Heart left ventricle (tissue), 16 donors: ENCODE data around the gene FKBP1B. TPM values are rescaled to one million over a fixed set of nuclear protein-coding genes. Genes with fewer than 3 reads are reported as not detected.
"Not testable (repeated sequence)": the region's sequence is repeated elsewhere in the genome, so short reads cannot be mapped to it uniquely, and the experiment has no call there.

ENCODE experiments used
- ATAC-seq, 4 donors: fragments of 200-7000 bp; cut with Tn5 transposase; one replicate each; pipeline ENCODE4 v1.9.1; 2020 to 2022; ENCODE audit warnings: moderate library complexity in 4 of 4, mild to moderate bottlenecking in 3 of 4, moderate number of reproducible peaks in 1 of 4
- DNase-seq, 5 donors: peaks; one replicate each; pipeline ENCODE4 v3.0.0-alpha.2; 2020
- H3K27ac ChIP-seq, 12 donors: fragments of 200-600 bp; sonication (generic) in 4 of 12; one replicate each; pipeline versions ENCODE4 v1.5.0 to v1.8.0; 2016 to 2022; ENCODE audit warnings: mild to moderate bottlenecking in 2 of 12
- H3K27me3 ChIP-seq, 9 donors: fragments of 200-600 bp; sonication (generic) in 2 of 9; one replicate each; pipeline versions ENCODE4 v1.5.1 to v1.8.0; 2016 to 2022; ENCODE audit warnings: mild to moderate bottlenecking in 3 of 9
- H3K36me3 ChIP-seq, 9 donors: fragments of 200-600 bp; sonication (generic) in 2 of 9; one replicate each; pipeline versions ENCODE4 v1.5.0 to v1.8.0; 2018 to 2022; ENCODE audit warnings: mild to moderate bottlenecking in 2 of 9
- H3K4me1 ChIP-seq, 12 donors: fragments of 200-600 bp; sonication (generic) in 4 of 12; one replicate each; pipeline versions ENCODE4 v1.5.0 to v1.8.0; 2016 to 2022; ENCODE audit warnings: mild to moderate bottlenecking in 3 of 12
- H3K4me3 ChIP-seq, 12 donors: fragments of 200-600 bp; sonication (generic) in 4 of 12; one replicate each; pipeline versions ENCODE4 v1.5.0 to v1.8.0; 2017 to 2022; ENCODE audit warnings: mild to moderate bottlenecking in 9 of 12, moderate library complexity in 4 of 12
- H3K9me3 ChIP-seq, 12 donors: fragments of 200-600 bp; sonication (generic) in 4 of 12; one replicate each; pipeline versions ENCODE4 v1.5.0 to v1.8.0; 2016 to 2022; ENCODE audit warnings: mild to moderate bottlenecking in 1 of 12
- POLR2A ChIP-seq, 2 donors: fragments of 450-650 bp; IDR thresholded peaks; one replicate each; pipeline ENCODE4 v1.6.1; 2017; ENCODE audit warnings: antibody characterized with exemption in 2 of 2, mild to moderate bottlenecking in 2 of 2, moderate library complexity in 2 of 2
- WGBS, 4 donors: extraction: QIAGEN DNeasy Blood & Tissue Kit in 2 of 4; methylation state at CpG; one replicate each; pipeline versions ENCODE4 v1.1.5 to v1.1.7; 2013 to 2018; 5-methylcytosine and 5-hydroxymethylcytosine counted together
- intact Hi-C, 10 donors: fragments of 100-400 bp; cut with DNase I; formaldehyde crosslinking; loops; one replicate each; pipeline versions ENCODE4 v1.11.1 to v1.14.2; 2022
- polyA plus RNA-seq, 2 donors: library from polyadenylated mRNA; stranded (reverse); fragments of 200-250 nt; gene quantifications; one replicate each; pipeline ENCODE4 v1.2.3, GENCODE V29; 2013
- total RNA-seq, 9 donors: library from RNA; depleted of rRNA in 2 of 9; stranded (reverse); fragments of >200 nt in 2 of 9; fragmentation: NEBNext Ultra II Directional in 3 of 9; extraction: Animal tissue kit (Norgen Biotek cat#: 25700) in 3 of 9; gene quantifications; one replicate each; pipeline versions ENCODE4 v1.1.0 to v1.2.4, GENCODE V29; 2016 to 2023
- TF ChIP-seq, protein P1 (sequence below), 12 donors: fragments of 200-600 bp; sonication (generic) in 4 of 12; IDR thresholded peaks; one replicate each; pipeline versions ENCODE4 v1.5.0 to v1.8.0; 2018 to 2022; ENCODE audit warnings: antibody characterized with exemption in 12 of 12, mild to moderate bottlenecking in 5 of 12
- donor health status: ischemic (EF 13 %, LVEDD 7.1; RV severe dilation, severe dysfunction).
- donor health status: healthy with polysubstance abuse.
- donor health status: DM: no; HTN: yes; CAD: no.
- donor health status: DM: no; HTN: no; CAD: no.
- donor health status: ischemic (EF 25% LVEDD 6.9; RV normal size, moderate dysfunction).
- donor health status: ischemic (EF 25% LVEDD 5.7; RV mildly dilated, moderate dysfunction).
- donor health status: healthy.
- donor health status: DM: yes; HTN: yes; CAD: no.
- donor health status: ischemic (EF 35%, LVEDD 5.7; RV mildly dilated, moderate dysfunction).
- donor health status: nonischemic (EF 11% LVEDD 7.7; RV severe dilation, severe dysfunction).
- donor health status: DM: yes; HTN: yes; CAD: no.
- donor health status: PGD.
- donor health status: ischemic (EF 29% LVEDD 5.4; RV normal size, mild dysfunction).
- donor health status: nonischemic (EF 23%, LVEDD 6.1; RV moderate dilation, normal function).

The FKBP1B gene
- total and polyA plus RNA-seq, 11 donors = 1.4 to 7.6 (median 2.6) TPM

DNA sequence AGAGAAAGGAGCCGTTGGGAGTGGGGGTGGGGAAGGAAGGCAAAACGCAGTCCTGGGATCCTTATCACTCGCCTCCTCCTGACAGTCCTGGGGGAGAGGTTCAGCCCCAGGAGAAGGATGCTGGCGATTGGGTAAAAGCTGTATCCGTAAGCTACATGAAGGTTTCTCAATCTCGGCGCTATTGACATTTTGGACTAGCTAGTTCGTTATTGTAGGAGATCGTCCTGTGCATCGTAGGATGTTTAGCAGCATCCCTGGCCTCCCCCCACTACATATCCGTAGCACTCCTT is 35.6 kb downstream of the FKBP1B start:
- Histone ChIP-seq H3K9me3 (no peaks in the 10 kb centered on the region), H3K27me3 (no peaks in the 10 kb centered on the region), H3K27ac (peak overlapping the region; percentile 85 to 98 (median 92)), H3K4me3 (peak overlapping the region; percentile 34 to 81 (median 69)), H3K4me1 (peaks cover 0 to 27% (median 13%) of the 10 kb centered on the region in 12 donors), H3K36me3 (peaks cover 0 to 46% (median 30%) of the 10 kb centered on the region in 9 donors)
- WGBS, 4 donors = 11 to 22% (median 14%) methylated on average over 11 of the region's 11 CpGs
- ATAC-seq = peak in 1 of 4 donors; percentile 5
- TF ChIP-seq, protein P1, sequence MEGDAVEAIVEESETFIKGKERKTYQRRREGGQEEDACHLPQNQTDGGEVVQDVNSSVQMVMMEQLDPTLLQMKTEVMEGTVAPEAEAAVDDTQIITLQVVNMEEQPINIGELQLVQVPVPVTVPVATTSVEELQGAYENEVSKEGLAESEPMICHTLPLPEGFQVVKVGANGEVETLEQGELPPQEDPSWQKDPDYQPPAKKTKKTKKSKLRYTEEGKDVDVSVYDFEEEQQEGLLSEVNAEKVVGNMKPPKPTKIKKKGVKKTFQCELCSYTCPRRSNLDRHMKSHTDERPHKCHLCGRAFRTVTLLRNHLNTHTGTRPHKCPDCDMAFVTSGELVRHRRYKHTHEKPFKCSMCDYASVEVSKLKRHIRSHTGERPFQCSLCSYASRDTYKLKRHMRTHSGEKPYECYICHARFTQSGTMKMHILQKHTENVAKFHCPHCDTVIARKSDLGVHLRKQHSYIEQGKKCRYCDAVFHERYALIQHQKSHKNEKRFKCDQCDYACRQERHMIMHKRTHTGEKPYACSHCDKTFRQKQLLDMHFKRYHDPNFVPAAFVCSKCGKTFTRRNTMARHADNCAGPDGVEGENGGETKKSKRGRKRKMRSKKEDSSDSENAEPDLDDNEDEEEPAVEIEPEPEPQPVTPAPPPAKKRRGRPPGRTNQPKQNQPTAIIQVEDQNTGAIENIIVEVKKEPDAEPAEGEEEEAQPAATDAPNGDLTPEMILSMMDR (IDR thresholded peaks at IDR 0.05) = no peak
- no peak for TF ChIP-seq POLR2A (IDR thresholded peaks at IDR 0.05)
- intact Hi-C loops = loop anchor here in 8 of 10 donors (2.0 to 10.0 kb wide), 7 partner anchors 37 to 262 kb away; partner anchors contain the start of genes FAM228B (in 5 of the 8), PFN4 (in 5 of the 8) and ATAD2B (in 1 of the 8)
- no peak for DNase-seq

DNA sequence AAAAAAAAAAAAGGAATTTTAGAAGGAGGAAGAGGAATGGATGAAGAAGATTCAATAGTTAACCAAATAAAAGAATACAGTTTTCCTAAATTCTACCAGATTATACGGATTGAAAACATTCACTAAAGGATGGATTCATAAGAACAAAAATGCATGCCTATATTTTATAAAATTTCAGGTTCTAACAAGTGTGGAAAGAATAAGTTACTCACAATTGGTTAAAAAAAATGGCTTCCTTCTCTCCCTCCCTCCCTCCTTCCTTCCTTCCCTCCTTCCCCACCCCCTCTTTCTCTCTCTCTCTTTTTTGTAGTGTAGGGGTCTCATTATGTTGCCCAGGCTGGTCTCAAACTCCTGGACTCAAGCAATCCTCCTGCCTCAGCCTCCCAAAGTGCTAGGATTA is 36.7 kb downstream of the FKBP1B start:
- 86 to 93% (median 91%) methylated on average over 1 of the region's 1 CpG for WGBS, 4 donors
- Histone ChIP-seq H3K4me1 (peaks cover 0 to 27% (median 13%) of the 10 kb centered on the region in 12 donors), H3K4me3 (no peak overlapping the region), H3K36me3 (peaks cover 0 to 36% (median 19%) of the 10 kb centered on the region in 9 donors), H3K27ac (no peak overlapping the region), H3K9me3 (no peaks in the 10 kb centered on the region), H3K27me3 (no peaks in the 10 kb centered on the region)
- no peak for TF ChIP-seq POLR2A (IDR thresholded peaks at IDR 0.05)
- TF ChIP-seq, protein P1 (IDR thresholded peaks at IDR 0.05) = no peak
- DNase-seq (no peak), ATAC-seq (no peak)
- intact Hi-C loops = loop anchor here in 4 of 10 donors (5.0 to 10.0 kb wide), 4 partner anchors 36 to 261 kb away; partner anchors contain the start of genes FAM228B (in 1 of the 4) and PFN4 (in 1 of the 4)

DNA sequence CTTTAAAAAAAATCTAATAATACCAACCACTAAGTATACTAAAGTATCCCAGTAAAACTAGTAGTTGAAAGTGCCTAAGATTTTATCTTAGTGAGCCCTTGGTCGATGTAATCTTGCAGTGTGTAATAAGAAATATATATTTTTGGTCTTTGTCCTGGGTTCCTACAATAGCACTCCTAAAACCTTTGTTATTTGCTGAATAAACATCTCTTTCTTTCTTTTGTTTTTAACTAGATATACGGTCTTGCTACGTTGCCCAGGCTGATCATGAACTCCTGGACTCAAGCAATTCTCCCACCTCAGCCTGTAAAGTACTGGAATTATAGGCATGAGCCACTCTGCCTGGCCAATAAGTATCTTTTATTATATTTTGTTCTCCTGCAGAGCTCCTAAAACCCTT is 37.5 kb downstream of the FKBP1B start:
- intact Hi-C loops = loop anchor here in 4 of 10 donors (5.0 to 10.0 kb wide), 4 partner anchors 35 to 262 kb away; partner anchors contain the start of genes FAM228B (in 1 of the 4) and PFN4 (in 1 of the 4)

DNA sequence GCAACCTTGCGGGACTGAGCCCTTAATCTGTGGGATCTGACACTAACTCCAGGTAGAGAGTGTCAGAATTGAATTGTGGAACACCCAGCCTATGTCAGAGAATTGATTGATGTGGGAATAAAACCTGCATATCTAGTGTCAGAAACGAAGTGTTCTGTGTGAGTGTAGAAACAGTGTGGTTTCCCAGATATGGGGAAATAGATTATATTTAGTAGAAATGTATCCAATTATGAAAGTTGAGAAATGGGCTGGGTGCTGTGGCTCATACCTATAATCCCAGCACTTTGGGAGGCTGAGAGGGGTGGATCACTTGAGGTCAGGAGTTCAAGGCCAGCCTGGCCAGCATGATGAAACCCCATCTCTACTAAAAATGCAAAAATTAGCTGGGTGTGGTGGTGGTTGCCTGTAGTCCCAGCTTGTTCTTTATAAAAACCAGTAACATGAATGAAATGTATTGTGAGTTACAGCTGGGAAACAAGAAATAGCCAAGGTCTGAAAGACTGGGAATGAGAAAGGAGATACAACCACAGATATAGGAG is 39.3 kb downstream of the FKBP1B start:
- 65 to 93% (median 80%) methylated on average over 2 of the region's 2 CpGs for WGBS, 4 donors
- no peak for TF ChIP-seq POLR2A (IDR thresholded peaks at IDR 0.05)
- TF ChIP-seq, protein P1 (IDR thresholded peaks at IDR 0.05) = no peak
- Histone ChIP-seq H3K27me3 (no peaks in the 10 kb centered on the region), H3K36me3 (peaks cover 0 to 18% (median 6%) of the 10 kb centered on the region in 9 donors), H3K27ac (no peak overlapping the region), H3K4me1 (peaks cover 0 to 14% (median 6%) of the 10 kb centered on the region in 12 donors), H3K9me3 (no peaks in the 10 kb centered on the region), H3K4me3 (no peak overlapping the region)
- intact Hi-C loops = loop anchor here in 4 of 10 donors (5.0 to 10.0 kb wide), 4 partner anchors 33 to 264 kb away; partner anchors contain the start of genes FAM228B (in 1 of the 4) and PFN4 (in 1 of the 4)
- ATAC-seq = no peak
- no peak for DNase-seq

More for the DNA sequence above, 37.5 kb downstream of the FKBP1B start:
- ATAC-seq (no peak), DNase-seq (no peak)
- Histone ChIP-seq H3K27ac (no peak overlapping the region), H3K27me3 (no peaks in the 10 kb centered on the region), H3K36me3 (peaks cover 0 to 30% (median 14%) of the 10 kb centered on the region in 9 donors), H3K9me3 (no peaks in the 10 kb centered on the region), H3K4me1 (peaks cover 0 to 27% (median 13%) of the 10 kb centered on the region in 12 donors), H3K4me3 (no peak overlapping the region)
- TF ChIP-seq POLR2A (IDR thresholded peaks at IDR 0.05) = no peak
- TF ChIP-seq, protein P1 (IDR thresholded peaks at IDR 0.05) = no peak
- WGBS, 4 donors = 89 to 92% (median 90%) methylated on average over 3 of the region's 3 CpGs

DNA sequence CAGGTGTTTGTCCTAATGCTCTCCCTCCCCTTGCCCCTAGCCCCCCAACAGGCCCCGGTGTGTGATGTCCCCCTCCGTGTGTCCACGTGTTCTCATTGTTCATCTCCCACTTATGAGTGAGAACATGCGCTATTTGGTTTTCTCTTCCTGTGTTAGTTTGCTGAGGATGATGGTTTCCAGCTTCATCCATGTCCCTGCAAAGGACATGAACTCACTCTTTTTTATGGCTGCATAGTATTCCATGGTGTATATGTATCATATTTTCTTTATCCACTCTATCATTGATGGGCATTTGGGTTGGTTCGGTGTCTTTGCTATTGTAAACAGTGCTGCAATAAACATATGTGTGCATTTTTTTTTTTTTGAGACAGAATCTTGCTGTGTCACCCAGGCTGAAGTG is 43.7 kb downstream of the FKBP1B start:
- H3K27ac ChIP-seq, H3K4me1 ChIP-seq, H3K4me3 ChIP-seq, ATAC-seq, H3K27me3 ChIP-seq, intact Hi-C loops, DNase-seq, H3K9me3 ChIP-seq: not testable (repeated sequence)
- WGBS, 4 donors = 96 to 99% (median 98%) methylated on average over 5 of the region's 5 CpGs
- peaks cover 0 to 34% (median 17%) of the 10 kb centered on the region in 9 donors for H3K36me3 ChIP-seq

DNA sequence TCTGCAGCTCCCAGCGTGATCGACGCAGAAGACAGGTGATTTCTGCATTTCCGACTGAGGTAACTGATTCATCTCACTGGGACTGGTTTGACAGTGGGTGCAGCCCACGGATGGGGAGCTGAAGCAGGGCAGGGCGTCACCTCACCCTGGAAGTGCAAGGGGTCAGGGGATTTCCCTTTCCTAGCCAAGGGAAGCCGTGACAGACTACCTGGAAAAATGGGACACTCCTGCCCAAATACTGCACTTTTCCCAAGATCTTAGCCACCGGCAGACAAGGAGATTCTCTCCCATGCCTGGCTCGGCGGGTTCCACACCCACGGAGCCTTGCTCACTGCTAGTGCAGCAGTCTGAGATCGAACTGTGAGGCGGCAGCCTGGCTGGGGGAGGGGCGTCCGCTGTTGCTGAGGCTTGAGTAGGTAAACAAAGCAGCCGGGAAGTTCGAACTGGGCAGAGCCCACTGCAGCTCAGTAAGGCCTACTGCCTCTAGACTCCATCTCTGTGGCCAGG is 45.7 kb downstream of the FKBP1B start:
- H3K9me3 ChIP-seq, H3K27me3 ChIP-seq, intact Hi-C loops, H3K4me1 ChIP-seq, H3K27ac ChIP-seq, H3K4me3 ChIP-seq, ATAC-seq, DNase-seq: not testable (repeated sequence)
- H3K36me3 ChIP-seq = peaks cover 0 to 28% (median 12%) of the 10 kb centered on the region in 9 donors
- 76 to 89% (median 83%) methylated on average over 8 to 17 of the region's 17 CpGs for WGBS, 4 donors

DNA sequence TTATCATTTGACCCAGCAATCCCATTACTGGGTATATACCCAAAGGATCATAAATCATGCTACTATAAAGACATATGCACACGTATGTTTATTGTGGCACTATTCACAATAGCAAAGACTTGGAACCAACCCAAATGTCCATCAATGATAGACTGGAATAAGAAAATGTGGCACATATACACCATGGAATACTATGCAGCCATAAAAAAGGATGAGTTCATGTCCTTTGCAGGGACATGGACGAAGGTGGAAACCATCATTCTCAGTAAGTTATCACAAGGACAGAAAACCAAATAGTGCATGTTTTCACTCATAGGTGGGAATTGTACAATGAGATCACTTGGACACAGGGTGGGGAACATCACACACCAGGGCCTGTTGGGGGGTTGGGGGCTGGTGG is 51.2 kb downstream of the FKBP1B start:
- 91 to 95% (median 92%) methylated on average over 2 of the region's 2 CpGs for WGBS, 4 donors
- intact Hi-C loops, DNase-seq: not testable (repeated sequence)

More for the DNA sequence above, 51.2 kb downstream of the FKBP1B start:
- not testable (repeated sequence) for ATAC-seq, H3K27me3 ChIP-seq, H3K9me3 ChIP-seq, H3K27ac ChIP-seq, H3K4me1 ChIP-seq, H3K4me3 ChIP-seq
- H3K36me3 ChIP-seq = peaks cover 0 to 19% (median 7%) of the 10 kb centered on the region in 9 donors
